Right ventricle myocardium superior (tissue), 1 donor: ENCODE data around the gene SCIMP. TPM values are rescaled to one million over a fixed set of nuclear protein-coding genes. Genes with fewer than 3 reads are reported as not detected.

Experiments used
- total RNA-seq: library from RNA; stranded (reverse); fragmentation: NEBNext Ultra II Directional; extraction: Animal tissue kit (Norgen Biotek cat#: 25700); gene quantifications from one replicate; pipeline ENCODE4 v1.2.1, GENCODE V29; 2021
- donor health status: DM: no; HTN: yes; CAD: no; lungs with severe emphysema.

The SCIMP gene
- total RNA-seq, 1 donor from 2014 or later, result 1.00 TPM

Other genes with a start within 250 kb of the SCIMP start
- 29.4 TPM for gene CAMTA2, start 247.2 kb downstream of the SCIMP start, total RNA-seq
- 2.8 TPM for gene INCA1, start 237.3 kb downstream of the SCIMP start, total RNA-seq
- 720 TPM for gene KIF1C, start 236.9 kb downstream of the SCIMP start, total RNA-seq
- not detected for gene SLC52A1, start 199.4 kb downstream of the SCIMP start, total RNA-seq
- gene ZFP3, start 156.4 kb downstream of the SCIMP start, total RNA-seq, result 9.3 TPM
- 3.3 TPM for gene ZNF232, start 123.0 kb downstream of the SCIMP start, total RNA-seq
- gene USP6, start 118.8 kb downstream of the SCIMP start, total RNA-seq, result not detected
- gene ZNF594, start 43.0 kb downstream of the SCIMP start, total RNA-seq, result 5.2 TPM
- gene RABEP1, start 47.4 kb upstream of the SCIMP start, total RNA-seq, result 51.7 TPM
- 39.6 TPM for gene NUP88, start 184.8 kb upstream of the SCIMP start, total RNA-seq
- 24.8 TPM for gene RPAIN, start 185.3 kb upstream of the SCIMP start, total RNA-seq
- gene C1QBP, start 204.3 kb upstream of the SCIMP start, total RNA-seq, result 128 TPM
- 4.0 TPM for gene DHX33, start 234.1 kb upstream of the SCIMP start, total RNA-seq